Head of caudate nucleus (tissue), 42 donors: ENCODE results near the gene FBF1.

Source experiments
- DNase-seq, 42 donors: peaks; one replicate each; pipeline versions ENCODE4 v3.0.0 to v3.0.0-alpha.2; 2020 to 2021; ENCODE audit warnings: mixed read lengths in 7 of 42
- intact Hi-C: fragments of 100-400 bp; cut with DNase I; formaldehyde crosslinking; loops from one replicate; pipeline ENCODE4 v1.15.0; 2022

FBF1 gene

DNA sequence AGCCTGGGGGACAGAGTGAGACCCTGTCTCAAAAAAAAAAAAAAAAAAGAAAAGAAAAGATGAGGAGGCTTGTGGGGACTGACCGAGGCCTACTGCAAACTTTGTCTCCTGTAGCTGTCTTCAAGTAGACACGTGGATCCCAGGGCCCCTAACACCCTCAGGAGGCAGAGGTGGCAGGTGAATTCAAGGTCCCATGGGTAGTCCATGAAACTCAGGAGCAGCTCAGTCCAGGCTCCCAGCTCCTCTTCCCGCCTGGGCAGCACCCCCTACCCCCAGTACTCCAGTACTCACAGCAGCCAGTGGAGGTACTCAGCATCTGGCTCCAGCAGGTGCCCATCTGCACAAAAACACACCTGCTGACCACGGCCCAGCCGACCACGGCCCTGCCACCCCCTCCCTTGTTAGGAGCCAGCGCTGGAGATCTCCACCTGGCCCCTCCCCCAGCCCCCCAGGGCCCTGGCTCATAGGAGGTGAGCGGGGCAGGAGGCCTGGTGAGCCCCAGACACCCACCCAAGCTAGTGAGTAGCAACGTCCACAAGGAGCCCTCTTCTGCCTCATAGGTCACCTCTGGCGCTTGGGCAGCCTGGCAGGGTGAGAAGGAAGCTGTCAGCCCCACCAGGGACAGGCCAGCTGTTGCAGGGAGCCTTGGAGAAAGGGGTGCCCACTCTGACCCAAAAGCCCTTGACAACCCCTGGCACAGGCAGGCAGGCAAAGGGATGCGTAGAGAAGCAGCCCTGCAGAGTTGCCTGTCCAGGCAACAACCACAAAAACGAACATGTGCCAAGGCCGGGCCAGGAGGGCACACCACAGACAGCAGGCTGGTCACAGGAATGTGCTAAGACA, 39.9 kb downstream of the FBF1 start:
- no peak for DNase-seq
- intact Hi-C loops, result no loop called here

DNA sequence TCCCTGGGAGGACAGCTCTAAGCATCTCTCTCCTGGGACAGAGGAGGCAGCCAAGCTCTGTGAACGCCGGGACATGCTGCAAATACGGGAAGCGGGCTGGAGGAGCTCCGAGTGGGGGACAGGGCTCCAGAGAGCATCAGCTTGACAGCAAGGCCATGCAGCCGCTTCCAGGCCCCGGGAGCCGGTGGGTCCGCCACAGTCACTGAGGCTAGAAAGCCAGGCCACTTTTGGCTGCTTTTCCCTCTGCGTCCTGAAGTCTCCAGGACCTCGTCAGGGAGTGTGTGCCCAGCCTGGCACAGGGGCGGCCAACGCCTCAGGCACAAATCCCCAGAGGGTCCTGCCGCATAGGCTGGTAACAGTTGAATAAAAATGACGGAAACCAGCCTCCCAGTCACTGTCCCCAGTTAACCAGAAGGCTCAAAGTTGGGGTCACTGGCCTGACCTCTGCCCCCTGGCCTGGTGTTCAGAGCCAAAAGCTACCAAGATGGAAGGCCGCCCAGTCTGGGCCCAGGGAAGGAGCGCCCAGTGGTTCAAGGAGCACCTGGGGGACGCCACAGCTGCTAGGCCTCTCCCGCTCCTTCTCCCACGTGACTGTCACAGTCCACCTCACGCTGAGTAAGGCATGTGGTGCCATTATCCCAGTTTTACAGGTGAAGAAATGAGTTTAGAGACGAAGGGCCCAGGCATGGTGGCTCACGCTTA, 40.9 kb downstream of the FBF1 start:
- intact Hi-C loops, result loop anchor here (5.0 to 10.0 kb wide), 2 partner anchors 43 to 115 kb away; partner anchors contain the start of genes UNK and WBP2
- no peak for DNase-seq

DNA sequence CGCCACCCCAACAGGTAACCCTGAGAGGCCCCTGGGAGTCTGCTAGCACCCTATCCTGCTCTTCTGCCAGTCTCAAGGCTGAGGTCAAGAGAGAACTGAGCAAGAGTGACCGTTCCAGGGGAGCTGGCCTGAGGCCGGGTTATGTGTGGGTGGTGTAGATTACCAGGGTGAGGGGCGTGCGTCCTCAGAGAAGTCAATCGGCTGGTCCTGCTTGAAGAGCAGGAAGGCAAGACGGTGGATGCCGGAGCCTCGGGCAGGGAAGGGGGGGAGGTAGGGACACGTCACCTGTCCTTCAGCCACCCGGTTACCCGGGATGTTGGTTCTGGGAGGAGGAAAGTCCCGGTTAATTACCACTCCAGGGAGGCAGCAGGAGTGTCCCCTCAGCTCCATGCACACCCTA, 41.5 kb downstream of the FBF1 start:
- DNase-seq, result no peak
- intact Hi-C loops, result loop anchor here (5.0 to 10.0 kb wide), 2 partner anchors 42 to 115 kb away; partner anchors contain the start of genes UNK and WBP2

DNA sequence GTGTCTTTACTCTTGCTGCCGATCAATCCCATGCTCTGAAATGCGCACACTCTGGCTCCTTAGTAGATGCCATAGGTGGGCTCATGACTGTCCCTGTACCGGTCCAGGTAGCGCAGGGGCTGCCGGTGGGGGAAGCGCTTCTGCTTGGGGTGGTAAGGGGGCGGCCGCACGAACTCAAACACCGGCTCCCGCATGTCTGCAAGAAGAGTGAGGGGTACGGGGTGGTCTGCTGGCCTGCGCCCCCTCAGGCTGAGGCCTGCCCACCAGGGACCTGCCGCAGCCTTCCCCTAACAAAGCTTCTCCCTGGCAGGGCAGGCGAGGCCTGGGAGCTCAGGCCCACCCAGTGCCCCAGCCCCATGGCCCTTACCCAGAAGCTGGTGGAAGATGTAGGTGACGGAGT, 42.1 kb downstream of the FBF1 start:
- intact Hi-C loops, result loop anchor here (5.0 to 10.0 kb wide), 2 partner anchors 41 to 114 kb away; partner anchors contain the start of genes UNK and WBP2
- DNase-seq, result no peak

DNA sequence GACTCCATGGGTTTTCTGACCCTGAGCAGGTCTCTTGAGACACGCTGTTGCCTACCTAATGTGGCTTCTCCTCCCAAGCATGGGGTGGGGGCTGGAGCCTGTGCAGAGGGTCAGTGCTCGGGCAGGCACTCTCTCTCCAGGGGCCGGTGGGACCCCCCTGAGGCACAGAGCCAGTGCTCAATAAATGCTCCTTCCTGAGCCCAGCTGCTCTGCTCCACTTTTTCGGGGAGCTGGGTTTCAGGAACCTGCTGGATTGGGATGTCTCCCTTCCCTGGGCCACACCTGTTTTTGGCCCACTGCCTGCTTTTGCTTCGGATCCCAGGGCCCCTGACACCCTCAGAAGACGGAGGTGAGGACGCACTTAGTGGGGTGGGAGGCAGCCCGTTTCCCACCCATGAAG, 42.8 kb downstream of the FBF1 start:
- DNase-seq, result no peak
- intact Hi-C loops, result loop anchor here (5.0 to 10.0 kb wide), 2 partner anchors 41 to 113 kb away; partner anchors contain the start of genes UNK and WBP2

DNA sequence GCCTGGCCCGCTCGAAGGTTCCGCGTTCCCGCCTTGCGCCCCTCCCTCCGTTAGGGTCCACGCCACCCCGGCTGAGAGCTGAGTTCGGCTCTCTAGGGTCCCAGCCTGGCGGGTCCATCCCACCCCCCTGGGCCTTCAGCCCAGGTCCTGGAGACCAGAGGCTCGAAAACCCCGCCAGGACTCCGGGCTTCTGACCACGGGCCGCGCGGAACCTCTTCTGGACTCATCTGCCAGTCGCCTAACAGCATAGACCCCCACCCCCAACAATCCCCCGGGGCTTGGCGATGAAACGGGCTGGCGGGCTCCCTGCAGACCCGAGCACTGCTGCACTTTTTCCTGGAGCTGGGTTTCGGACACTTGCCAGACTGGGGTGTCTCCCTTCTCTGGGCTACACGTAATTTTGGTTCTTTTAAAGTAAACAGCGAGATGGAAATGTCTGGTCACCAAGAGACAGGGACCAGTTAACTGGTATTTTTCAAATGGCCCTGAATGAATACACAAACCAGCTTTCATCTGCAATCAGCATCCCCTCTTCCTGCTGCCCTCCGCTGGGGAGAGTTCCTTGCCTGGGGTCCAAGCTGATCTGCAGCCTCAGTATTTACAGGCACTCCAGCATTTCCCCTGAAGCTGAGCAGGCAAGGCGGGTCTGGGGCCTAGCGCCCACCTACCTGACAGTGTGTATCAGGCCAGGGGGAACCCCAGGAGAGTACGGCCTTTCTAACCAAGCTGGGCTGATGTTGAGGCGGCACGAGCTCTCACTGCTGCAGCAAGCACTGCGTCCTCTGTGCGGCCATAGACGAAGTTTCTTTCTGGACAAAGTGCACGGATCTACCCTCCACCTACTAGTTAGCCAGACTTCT, 43.5 kb downstream of the FBF1 start:
- no peak for DNase-seq
- intact Hi-C loops, result loop anchor here (5.0 to 10.0 kb wide), 2 partner anchors 40 to 113 kb away; partner anchors contain the start of genes UNK and WBP2

DNA sequence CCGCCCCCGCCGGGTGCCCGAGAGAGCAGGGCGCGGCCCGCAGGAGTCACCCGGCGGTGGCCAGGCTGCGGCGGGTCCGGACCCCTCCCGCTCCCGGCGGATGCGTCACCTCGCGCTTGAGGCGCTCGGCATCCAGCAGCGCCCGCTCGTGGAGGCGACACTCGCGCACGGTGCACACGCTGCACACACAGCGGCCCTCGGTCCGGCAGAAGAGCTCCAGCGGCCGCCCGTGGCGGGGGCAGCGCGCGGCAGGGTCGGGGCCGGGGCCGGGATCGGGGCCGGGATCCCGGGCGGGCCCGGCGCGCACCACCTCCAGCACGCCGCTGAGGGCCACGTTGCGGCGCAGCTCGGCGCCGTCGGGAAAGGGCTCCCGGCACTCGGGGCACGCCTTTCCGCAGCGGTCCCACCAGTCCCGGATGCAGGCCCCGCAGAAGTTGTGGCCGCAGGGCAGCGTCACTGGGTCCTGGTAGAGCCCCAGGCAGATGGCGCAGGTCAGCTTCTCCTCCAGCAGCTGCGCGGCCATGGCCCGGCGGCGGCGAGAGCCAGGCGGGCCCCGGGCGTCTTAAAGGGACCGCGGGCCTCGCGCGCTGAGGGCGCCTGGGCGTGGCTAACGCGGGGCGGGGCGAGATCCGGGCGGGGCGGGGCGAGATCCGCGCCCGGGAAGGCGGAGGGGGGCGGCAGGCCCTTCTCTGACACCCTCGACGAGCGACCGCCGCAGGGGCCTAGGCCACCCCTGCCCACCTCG, 44.3 kb downstream of the FBF1 start, which contains the start of gene TRIM65:
TRIM65 (minus strand) TSS at position 537 of the 745 bp plus-strand sequence; CDS start at position 523, 14 bp downstream.
- intact Hi-C loops, result loop anchor here (5.0 to 10.0 kb wide), 2 partner anchors 39 to 112 kb away; partner anchors contain the start of genes UNK and WBP2
- peak; percentile 63 to 94 (median 86) for DNase-seq

DNA sequence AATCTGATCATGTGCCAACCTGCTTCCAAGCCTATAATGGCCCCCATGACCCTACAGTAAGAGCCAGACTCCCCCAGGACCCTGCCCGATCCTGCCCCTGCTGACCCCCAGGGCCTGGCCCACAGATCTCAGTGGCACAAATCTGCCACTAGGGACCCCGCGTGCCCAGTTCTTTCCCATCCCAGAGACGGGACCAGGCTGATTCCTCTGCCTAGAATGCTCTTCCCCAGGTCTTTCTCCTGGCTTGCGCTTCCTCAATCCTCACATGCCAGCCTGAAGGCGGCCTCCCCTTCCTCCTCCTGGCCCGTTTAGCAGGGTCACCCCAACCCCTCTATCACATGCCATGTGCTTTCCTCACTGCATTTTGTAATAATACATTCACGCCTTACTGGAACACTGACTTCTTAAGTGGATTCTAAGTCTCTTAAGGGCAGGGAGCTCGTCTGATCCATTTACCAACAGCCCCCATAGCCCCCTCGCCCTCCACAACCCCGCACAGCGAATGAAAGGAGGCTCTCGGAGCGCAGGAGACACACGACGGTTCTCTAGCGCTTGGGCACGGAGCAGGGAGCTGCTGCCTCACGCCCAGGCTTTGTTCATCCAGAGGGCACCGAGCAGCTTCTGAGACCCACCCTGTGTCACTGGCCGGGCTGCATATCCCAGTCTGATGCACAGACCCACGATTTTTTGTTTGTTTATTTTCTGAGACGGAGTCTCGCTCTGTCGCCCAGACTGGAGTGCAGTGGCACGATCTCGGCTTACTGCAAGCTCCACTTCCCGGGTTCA, 45.3 kb downstream of the FBF1 start:
- no peak for DNase-seq
- intact Hi-C loops, result loop anchor here (5.0 to 10.0 kb wide), 2 partner anchors 38 to 111 kb away; partner anchors contain the start of genes UNK and WBP2

DNA sequence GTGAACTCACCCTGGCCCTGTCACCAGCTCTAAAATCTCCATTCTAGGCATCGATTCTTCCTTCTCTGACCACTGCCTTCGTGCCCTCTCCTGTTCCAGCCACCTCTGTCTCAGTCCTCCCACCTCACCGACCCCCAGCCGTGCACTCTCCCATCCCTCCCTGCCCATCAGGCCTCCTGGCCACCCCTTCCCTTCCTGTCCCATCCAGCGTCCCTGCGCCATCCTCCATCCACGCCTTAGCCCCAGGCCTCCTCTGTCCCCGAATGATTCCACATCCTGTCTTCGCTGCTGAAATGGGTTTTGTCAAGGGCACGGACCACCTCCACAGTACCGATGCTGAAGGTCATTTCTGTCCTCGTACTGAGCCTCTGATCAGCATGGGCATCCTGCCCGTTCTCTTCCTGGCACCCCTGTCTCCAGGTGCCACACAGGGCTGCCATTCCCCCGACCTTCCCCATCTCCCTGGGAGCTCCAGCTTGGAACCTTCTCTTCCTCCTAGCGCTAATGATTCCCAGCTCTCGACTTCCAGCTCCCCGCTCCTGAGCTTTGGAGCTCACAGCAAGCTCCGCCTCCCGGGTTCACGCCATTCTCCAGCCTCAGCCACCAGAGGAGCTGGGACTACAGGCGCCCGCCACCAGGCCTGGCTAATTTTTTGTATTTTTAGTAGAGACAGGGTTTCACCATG, 46.7 kb downstream of the FBF1 start:
- intact Hi-C loops, result loop anchor here (10.0 kb wide), 1 partner anchor 109 kb away; the partner anchor contains the start of gene UNK
- no peak for DNase-seq

DNA sequence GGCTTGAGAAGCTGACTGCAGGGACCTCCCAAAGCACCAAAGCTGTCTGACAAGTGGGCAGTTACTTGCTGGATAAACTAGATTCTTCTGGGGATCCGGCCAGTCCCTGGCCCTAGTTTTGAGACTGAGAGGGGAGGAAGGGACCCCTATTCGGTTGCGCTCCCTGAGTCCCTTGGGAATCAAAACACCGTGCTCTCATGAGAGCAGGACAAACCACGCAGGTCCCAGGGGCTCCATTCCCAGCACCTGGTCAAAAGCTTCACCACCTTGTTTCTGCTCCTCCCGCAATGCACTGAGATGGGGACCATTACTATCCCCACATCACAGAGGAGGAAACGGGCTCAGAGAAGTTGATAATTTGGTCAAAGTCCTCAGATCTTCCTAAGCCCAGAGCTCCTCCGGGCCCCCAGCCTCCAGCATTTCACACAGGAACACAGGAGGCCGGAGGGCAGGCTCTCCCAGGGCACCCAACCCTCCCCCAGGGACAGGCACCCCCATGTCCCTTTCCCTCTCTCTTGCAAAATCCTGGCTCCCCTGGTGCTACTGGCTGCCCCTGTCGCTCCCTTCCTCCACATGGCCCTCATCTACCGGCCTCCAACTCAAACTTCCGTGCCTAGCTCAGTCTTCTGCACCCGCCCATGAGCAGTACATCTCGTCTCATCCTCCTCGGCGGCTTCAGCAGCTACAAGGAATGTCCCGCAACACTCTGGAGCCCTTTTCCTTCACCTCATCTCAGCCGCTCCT, 47.4 kb downstream of the FBF1 start:
- no peak for DNase-seq
- intact Hi-C loops, result loop anchor here (10.0 kb wide), 1 partner anchor 109 kb away; the partner anchor contains the start of gene UNK

DNA sequence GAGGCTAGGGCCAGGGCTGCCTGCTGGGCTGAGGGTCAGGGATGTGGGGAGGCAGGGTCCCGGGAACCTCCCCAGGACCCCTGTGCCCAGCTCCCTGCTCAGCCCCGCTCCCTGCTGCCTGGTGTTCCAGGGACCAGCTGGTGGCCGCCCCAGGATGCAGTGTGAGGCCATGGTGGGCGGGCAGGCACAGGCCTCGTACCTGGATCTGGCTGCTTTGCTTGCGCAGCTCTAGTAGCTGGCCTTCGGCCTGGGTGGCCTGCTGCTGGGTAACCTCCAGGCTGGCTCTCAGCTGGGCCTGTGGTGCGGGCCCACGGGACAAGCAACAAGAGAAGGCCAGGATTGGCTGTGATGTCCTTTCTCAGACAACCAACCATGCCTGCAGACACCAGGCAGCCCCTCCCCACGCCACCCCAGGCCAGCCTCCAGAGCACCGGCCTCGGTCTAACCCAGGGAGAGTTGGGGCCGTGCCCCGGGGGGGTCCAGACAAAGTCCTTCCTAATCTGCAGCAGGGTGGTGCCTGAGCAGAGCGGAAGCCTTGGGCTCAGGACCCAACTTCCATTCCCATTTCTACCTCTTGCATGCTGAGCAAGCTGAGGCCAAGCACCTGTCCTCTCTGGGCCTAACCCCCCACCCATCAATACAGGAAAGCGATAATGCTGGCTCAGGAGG, 48.2 kb downstream of the FBF1 start:
- peak in 13 of 42 donors; percentile 10 to 71 (median 50) for DNase-seq
- intact Hi-C loops, result loop anchor here (10.0 kb wide), 1 partner anchor 108 kb away; the partner anchor contains the start of gene UNK

DNA sequence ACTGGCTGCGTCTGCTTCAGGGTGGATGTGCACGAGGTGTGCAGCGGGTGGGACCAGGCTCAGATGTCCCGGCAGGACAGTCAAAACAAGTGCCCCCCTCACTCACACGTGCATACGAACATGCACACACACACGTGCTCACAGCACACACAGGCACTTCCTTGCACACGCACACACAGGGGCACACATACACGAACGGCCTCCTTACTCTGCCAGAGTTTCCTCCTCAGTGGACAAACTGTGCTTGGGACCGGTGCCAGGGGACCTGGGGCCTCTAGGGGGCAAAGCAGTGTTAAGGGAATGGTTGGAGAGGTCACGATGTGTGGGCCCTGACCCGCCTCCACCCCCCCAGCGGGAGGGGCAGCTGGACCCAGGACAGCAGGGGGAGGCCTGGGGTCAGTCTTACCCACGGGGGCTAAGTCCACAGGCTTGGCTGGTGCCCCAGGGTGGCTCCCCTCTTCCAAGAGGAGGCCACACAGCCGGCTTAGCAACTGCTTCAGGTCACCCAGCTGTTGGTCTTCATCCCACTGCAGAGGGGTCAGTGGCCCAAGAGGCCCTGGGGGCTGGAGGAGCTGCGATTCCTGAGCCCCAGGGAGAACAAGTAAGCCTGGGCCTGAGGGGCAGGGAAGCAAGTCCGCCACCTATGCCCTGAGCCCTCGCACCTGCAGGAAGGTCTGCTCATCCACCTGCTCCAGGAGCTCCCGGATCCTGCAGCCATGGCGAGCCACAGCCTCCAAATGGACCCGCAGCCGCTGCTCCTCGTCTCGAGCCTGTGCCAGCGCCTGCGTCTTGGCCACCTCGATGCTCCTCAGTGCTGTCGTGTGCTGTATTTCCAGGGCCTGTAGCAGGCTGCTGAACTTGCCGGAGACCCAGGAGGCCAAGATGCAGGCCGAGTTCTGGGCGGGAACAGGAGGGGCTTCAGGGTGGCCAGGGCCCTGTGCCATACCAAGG, 49.0 kb downstream of the FBF1 start:
- intact Hi-C loops, result loop anchor here (10.0 kb wide), 1 partner anchor 107 kb away; the partner anchor contains the start of gene UNK
- peak in 1 of 42 donors; percentile 3 for DNase-seq

DNA sequence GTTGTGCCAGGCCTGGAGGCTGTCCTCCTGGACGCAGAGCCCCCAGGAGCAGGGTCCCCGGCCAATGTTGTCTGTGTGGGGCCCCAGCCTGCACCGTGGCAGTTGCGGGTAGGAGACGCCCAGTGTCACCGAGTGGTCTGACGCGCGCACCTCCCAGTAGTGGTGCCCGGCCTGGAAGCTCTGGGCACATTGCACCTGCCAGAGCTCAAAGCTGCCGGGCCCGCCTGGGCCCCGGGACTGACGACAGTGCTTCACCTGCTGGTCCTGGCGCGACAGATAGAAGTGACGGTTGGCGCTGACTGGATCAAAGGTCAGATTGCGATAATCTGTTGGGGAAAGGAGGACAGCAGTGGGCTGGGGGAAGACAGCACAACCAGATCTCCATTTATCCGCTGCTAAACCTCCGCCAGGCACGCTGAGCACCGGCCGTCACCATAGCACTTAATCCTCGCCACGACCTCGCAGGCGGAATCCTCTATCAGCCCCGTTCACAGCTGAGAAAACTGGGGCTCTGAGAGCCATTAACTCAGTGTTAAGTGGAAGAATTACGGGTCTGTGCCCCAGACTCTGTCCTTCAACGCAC, 49.7 kb downstream of the FBF1 start:
- no peak for DNase-seq
- intact Hi-C loops, result loop anchor here (10.0 kb wide), 1 partner anchor 106 kb away; the partner anchor contains the start of gene UNK

DNA sequence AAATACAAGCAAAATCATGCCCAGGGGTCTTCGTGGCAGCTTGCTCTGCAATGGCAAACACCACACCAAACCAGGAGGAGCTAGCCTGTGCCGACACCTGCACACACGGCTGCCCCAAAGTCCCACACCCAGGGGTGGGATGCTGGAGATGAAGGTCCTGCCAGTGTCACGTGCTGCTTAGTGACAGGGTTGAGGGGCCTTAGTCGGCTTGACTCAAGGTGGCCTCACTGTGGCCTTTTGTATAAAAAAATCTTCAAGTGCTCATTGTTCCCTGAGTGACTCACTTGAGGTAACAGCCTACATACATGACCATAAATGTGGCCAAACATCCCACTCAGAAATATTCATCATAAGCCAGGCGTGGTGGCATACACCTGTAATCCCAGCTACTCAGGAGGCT, 51.4 kb downstream of the FBF1 start:
- no peak for DNase-seq
- intact Hi-C loops, result no loop called here
